Hair follicular keratinocyte (primary cell): ENCODE results near the gene AP4B1. TPM values are rescaled to one million over a fixed set of nuclear protein-coding genes. Genes with fewer than 3 reads are reported as not detected.

Experiments
- total RNA-seq: library from RNA; depleted of rRNA; stranded (reverse); fragments of >200 nt; gene quantifications from 2 replicates; pipeline ENCODE4 v1.2.3, GENCODE V29; 2015

Gene AP4B1
- total RNA-seq = 13.5 and 17.2 TPM in 2 replicates

GRCh38 chr1:113904674-113905434, at the start of gene AP4B1, which contains the start of gene DCLRE1B:
TSS of gene AP4B1 (minus strand) at chr1:113904799. CDS start at chr1:113904717, 82 bp downstream.
TSS of gene DCLRE1B (plus strand) at chr1:113905326. CDS start at chr1:113905587, 261 bp downstream.

GRCh38 chr1:113928941-113929749, 24.5 kb upstream of the AP4B1 start, which contains the start of gene HIPK1:
TSS of gene HIPK1 (plus strand) at chr1:113929324.

GRCh38 chr1:113887402-113888175, 17.0 kb downstream of the AP4B1 start, which contains the start of gene BCL2L15:
TSS of gene BCL2L15 (minus strand) at chr1:113887581. CDS start at chr1:113887375, 206 bp downstream.

DNA sequence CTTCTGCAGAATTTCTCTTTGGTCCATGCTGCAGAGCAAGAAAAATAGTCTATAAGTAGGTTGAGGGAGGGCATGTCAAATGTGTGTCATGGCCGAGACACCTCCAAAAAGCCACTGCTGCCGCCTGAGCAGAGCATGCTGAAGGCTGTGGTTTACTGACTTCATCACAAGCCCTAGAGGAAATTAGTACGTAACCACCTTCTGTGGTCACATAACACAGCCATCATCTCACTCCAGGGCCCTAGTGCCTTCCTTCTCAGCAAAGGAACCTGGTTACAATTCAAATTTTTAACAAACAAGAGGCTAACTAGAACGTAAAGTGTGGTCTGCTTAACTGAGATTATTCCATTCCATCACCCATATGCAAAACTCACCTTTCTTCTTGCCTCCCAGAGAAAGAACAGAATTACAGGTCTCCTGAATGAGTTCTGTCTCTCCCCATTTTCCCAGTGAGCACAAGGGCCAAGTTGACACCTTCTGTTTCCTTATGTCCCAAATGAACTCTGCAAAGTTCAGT, 32.9 kb downstream of the AP4B1 start, which contains the start of gene PTPN22:
TSS of gene PTPN22 (minus strand) at position 116 of the 517 bp plus-strand sequence.

Other genes with a start within 250 kb of the AP4B1 start
- gene PHTF1, start 145.3 kb downstream of the AP4B1 start, total RNA-seq = 7.9 and 10.6 TPM in 2 replicates
- 9.0 and 9.5 TPM in 2 replicates for gene RSBN1, start 92.3 kb downstream of the AP4B1 start, total RNA-seq
- gene PTPN22, start 33.1 kb downstream of the AP4B1 start, total RNA-seq = 0.23 and 0.39 TPM in 2 replicates
- gene BCL2L15, start 17.2 kb downstream of the AP4B1 start, total RNA-seq = not detected in 2 replicates
- gene DCLRE1B, start 527 bp upstream of the AP4B1 start, total RNA-seq = 6.1 and 10.6 TPM in 2 replicates
- gene HIPK1, start 24.5 kb upstream of the AP4B1 start, total RNA-seq = 14.2 and 15.1 TPM in 2 replicates
- 0.31 and 1.4 TPM in 2 replicates for gene OLFML3, start 74.7 kb upstream of the AP4B1 start, total RNA-seq
- gene SYT6, start 249.1 kb upstream of the AP4B1 start, total RNA-seq = not detected in 2 replicates